Activated CD4-positive, alpha-beta T cell treated with anti-CD3 and anti-CD28 coated beads, Interleukin-2, amount 50 U/mL, for 4 hours (primary cell): Measurements from ENCODE around the gene FANK1.
"Not testable (repeated sequence)": the region's sequence is repeated elsewhere in the genome, so short reads cannot be mapped to it uniquely, and the experiment has no call there.

Experiments used
- DNase-seq, 2 experiments: peaks; one replicate each; pipeline ENCODE4 v3.0.0-alpha.2; 2020

Gene FANK1, protein sequence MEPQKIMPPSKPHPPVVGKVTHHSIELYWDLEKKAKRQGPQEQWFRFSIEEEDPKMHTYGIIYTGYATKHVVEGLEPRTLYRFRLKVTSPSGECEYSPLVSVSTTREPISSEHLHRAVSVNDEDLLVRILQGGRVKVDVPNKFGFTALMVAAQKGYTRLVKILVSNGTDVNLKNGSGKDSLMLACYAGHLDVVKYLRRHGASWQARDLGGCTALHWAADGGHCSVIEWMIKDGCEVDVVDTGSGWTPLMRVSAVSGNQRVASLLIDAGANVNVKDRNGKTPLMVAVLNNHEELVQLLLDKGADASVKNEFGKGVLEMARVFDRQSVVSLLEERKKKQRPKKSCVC

DNA sequence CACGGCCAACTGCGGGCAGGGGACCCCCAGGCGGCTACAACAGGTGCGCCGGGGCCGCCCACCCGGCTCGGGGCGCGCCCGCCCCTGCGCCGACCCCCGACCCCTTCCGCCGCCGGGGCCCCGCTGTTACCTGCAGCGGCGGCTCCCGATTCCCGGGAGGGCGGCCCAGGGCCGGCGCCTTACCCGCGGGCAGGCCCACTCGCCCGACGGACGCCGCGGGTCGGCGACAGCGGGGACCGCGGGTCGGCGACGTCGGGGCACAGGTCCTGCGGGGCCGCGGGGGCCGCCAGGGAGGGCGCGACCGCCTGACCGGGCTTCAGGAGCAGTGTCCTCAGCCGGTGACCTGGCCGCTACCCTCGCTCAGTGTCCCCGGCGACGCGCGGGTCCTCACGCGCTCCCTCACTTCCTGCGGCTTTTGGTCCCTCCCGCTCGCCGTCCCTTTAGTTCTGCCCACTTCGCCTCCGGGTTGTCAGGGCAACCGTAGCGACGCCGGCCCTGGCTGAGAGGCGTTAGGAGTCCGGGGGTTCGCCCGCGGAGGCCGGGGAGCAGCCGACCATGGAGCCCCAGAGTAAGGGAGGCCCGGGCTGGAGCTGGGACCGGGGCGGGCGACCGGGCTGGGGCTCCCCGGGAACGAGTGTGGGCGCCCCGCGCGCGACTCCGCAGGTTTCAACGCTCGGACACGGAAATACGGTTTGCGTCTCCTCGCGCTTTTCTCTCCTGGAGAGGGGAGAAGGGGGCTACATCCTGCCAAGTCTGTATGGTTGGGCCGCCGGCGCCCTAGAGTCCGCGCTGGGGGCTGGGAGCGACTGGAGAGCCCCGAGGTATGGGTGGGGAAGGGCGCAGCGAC, at the start of gene FANK1:
Gene FANK1, plus strand, starts transcription at position 477 of the 847 bp plus-strand sequence. Its CDS starts 79 bp downstream, at position 556.
- DNase-seq, result peak; percentile 74 to 77

DNA sequence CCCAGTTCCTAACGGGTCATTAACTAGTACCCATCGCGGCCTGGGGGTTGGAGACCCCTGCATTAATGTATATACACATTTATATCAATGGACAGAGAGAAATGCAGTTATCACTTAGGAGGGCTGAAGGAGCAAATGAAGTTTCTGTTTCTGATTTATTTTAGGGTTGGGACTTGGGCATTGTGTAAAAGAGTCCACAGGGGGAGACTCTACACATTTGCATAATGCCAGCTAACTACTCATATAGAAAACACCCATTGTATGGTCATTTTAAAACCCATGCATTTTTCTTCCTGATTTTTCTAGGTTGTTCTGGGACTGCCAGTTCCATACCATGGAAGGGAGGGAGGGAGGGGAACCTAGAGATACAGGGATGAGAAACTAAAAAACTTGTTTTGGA, 49.5 kb upstream of the FANK1 start:
- no peak for DNase-seq

DNA sequence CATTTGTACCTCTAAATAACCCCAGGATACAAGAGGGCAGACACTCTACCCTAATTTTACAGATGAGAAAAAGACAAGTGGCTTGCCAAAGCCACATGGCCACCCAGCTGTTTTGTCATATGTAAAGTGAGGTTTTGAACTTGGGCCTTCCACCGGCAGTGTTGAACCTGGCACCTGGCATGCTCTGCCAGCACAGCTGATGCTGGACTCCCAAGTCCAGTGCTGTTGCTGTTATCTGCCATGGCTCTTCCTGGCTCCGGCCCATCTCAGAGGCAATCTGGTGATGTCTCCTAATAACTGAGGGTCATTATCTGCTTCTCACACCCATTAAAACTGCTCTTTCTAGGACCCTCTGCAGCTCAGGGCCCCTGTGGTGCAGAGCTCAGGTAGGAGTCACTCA, 48.0 kb upstream of the FANK1 start:
- DNase-seq, result no peak

DNA sequence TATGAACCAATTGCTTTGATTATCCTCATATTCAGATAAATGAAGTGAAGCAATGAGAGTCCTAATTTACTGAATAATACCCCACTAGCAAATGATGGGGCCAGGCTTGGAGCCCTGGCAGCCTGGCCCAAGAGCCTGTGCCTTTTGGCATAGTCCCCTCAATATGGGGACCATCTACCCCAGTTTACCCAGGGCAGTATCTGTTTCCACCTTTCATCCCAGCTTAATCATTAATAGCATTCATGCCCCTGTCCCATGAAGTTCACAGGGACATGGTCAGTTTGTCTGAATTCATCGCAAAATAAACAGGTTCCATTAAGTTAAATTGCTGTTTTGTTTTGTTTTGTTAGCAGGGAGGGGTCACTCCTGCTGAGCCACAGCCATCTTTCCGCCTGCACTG, 47.5 kb upstream of the FANK1 start:
- DNase-seq, result no peak

DNA sequence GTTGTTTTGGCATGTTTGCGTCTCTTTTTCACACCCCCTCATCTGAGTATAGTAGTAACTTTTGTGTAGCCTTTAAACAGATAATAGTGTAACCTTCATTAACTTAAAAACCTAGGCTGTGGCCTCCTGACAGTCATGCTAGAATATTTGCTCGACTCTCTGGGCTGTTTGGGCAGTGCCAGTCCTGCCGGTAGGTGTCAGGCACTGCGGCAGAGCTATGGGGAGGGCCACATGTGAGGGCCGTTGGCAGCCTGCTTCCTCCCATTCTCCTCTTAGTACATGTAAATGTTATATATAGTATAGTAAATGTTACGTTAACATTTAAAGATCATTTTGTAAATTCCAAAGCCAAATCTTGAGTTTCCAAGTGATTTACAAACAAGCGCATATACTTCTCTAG, 46.9 kb upstream of the FANK1 start:
- no peak for DNase-seq

DNA sequence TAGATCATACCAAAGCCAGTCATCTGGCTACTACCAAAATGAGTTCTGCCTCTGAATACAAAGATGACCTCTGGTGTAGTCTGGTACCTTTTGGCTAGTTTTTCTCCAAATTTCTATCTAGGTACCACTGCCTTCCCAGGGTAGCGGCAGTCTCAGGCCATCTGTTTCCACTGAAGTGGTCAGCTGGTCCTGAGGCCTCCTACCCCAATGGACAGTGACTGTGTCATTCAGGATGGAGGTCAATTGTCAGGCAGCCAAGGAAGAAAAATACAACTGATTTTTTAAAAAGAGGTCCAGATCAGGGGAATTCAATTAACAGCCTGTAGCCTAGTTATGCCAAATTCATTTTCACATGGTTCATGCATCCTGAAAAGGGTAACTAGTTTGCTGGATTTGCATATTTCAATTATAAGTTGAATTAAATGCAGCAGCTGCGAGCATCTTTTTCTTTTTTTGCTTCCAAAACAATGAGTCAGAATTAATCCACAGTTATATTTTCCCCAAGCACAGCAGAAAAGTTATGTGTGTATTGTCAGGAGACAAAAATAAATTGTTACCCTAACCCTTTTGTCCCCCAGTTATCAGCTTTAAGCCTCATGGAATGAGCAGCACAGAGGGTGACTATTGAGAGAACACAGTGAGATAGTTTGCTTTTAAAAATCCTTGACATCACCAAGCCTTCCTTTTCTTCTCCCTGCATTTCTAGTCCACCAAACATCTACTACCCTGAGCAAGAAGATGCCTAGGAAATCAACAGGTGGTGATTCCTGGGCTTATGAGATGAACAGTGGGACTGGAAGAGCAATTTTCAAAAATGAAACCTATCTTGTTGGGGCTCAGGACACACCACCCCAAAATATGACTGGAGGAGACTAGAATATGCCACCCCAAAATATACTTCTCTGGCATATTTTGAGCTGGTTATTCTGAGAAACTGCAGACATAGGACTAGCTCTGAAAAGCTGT, 45.3 kb upstream of the FANK1 start:
- no peak for DNase-seq

DNA sequence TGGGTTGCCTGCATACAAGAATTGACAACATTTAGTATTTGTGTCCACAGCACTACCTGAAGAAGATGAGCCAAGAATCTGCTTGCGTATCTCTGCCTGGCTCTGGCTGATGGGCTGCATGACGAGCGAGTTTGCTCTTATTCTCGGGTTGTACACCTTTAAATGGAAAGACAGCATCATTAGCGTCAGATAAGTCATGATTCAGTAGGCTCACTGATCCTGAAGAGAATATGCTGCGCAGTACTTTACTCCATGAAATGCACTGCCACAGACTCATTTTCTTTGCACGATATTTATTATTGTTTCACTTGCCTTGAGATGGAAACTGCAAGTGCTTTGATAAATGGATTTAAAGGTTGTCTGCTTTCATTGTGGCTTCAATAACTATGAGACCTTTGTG, 43.9 kb upstream of the FANK1 start:
- no peak for DNase-seq

DNA sequence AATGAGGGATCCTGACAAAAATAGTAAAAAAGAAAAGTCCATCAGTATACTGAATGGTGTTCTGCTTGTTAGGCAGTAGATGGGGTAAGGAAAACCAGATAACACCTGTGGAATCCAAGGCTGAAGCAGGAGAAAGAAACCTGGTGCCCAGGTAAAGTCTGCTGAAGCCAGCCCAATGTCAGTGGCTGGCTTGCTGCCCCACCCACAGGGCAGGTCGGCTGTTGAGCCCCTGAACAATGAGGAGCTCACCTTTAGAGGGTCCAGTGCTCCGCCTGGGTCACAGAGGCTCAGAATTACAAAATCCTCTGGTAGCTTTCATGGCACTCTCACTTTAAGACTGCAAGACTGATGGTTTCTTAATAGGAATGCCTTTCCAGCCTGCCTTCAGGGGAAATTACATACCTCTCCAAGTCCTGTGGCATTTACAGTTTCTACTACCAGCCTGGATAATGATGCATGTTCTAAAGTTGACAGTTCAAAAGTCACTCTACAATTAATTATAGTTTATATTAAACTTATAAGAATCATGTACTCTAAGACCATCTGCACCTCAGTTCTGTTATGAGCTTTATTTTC, 39.1 kb upstream of the FANK1 start:
- no peak for DNase-seq

DNA sequence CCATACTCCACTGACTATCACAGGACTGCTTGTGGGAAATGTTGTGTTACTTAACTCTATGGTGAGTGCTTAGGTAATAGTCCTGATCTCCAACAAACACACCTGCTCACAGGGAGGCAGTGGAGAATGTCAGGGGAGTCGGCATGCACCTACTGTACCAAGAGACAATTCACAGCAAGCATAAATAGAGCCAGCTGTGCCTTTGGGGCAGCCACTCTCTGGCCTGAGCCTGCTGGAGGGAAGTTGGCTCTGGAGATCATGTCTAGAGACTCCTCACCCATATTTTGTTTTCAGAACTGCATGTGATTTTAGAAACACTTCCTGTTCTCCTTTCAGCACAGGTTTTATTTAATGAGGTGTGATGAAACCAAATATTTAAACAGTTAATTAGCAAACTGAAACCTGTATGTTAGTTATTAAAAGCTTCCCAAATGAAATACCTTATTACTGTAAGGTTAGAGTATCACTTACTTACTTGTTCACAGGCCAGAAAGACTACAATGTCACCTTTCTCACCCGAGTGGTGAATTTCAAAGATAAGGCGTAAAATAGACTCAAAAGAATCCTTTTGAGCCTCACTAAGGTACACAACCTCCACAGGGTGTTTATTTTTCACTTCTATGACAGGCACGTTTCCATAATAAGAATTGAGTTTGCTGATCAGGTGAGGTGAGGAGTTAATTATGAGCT, 37.1 kb upstream of the FANK1 start:
- DNase-seq, result no peak

DNA sequence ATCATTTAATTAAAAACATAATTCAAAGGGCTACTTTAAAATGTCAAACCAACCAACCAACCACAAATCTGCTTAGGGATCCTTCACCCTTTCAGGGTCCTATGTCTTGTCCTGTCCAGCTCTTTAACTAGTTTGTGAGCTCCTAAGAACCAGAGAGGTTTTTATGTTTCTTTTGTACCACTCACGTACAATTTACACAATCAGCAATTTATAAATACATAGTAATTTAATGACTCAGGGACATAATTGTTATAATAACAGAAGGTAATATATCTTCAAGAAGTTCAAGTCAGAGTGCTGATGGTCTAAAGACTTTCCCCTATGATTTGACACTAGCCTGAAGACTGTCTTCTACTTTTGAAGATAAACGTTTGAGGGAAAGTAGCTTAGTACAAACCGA, 31.2 kb upstream of the FANK1 start:
- no peak for DNase-seq

DNA sequence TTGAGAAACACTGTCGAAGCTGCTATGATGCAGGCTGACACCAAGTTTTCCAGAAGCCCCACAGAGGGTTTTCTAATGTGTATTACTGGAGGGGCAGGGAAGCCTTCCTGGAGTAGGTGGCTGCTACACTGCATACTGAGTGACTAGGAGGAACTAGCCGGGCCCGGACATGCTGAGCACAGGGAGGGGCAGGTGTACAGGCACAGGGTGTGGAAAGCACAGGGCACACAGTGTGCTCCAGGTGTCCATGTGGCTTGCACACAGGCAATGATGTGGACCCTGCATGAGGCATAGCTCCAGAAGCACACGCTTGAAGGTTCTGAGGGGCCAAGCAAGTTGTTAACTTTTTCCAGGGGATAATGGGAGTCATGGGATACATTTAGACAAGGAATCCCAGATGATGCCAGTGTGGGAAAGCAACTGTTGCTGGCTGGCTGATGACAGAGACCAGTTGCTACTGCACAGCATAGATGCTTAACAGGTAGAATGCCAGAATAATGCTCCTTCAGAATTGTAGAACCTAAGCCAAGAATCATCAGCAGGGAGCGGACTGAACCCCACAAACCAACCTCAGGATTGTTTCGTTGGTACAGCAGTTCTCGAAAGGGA, 29.8 kb upstream of the FANK1 start:
- no peak for DNase-seq

DNA sequence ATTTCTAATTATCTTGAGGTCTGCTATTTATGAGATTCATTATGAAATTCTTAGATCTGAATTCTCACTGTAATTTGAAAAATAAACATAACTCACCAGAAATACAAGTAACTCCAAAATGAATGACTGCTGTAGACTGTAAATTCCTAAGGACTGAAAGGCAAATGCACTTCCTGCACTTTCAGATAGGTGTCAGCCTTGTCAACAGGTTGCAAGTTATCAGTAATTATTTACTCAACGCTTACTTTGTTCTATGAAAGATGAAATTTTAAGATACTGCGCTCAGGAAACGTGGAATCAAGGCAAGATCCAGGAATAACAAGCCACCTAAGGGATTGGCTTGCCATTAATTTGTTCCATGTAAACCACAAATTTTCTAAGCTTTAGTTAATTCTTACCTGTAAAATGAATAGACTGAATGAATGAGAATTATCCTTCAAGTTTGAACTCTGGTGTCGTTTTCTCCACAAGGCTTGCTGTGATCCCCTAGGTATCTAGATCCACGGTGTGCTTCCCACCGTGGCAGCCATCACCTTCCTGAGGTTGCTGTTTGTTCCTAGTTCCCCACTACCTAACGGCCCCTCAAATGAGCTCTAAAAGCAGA, 27.9 kb upstream of the FANK1 start:
- peak in 1 of 2 experiments; percentile 14 for DNase-seq

DNA sequence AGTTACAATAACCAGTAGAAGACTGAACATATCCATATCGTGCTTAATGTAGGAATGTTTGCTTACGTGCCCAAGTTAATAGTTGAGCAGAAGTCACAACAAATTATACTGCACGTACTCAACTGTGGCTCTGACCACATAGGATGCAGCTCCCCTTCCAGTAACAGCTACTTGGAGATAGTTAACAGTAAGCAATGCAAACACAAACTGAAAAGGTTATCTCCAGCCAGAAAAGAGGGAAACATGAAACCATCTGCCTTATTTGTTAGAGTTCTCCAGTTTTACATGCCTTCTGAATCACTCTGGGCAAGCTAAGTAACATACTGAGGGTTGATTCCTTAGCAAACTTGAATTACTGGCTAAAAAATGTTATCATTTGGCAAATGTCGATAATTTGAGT, 25.0 kb upstream of the FANK1 start:
- no peak for DNase-seq

DNA sequence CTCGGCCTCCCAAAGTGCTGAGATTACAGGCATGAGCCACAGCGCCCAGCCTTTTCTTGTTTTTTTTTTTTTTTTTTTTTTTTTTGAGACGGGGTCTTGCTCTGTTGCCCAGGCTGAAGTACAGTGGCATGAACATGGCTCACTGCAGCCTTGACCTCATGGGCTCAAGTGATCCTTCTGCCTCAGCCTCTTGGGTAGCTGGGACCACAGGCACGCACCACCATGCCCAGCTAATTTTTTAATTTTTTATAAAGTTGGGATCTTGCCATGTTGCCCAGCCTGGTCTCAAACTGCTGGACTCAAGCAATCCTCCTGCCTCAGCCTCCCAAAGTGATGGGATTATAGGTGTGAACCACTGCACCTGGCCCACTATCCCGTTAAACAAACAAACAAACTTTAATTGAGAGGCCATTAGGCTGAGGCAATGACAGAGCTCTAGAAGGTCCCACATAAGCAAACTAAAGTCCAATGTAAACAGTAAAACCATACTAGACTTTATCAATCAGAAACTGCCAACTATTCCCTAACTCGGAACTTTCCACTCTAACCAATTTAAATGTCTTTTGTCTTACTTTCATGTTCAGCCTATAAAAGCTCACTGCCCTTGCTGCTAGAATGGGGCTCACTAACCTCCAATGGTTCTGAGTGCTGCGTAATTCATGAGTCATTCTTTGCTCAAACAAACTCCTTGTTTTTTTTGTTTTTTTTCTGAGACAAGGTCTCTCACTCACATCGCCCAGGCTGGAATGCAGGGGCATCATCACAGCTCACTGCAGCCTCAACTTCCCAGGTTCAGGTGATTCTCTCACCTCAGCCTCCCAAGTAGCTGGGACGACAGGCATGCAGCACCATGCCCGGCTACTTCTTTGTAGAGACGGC, 17.2 kb upstream of the FANK1 start:
- no peak for DNase-seq

DNA sequence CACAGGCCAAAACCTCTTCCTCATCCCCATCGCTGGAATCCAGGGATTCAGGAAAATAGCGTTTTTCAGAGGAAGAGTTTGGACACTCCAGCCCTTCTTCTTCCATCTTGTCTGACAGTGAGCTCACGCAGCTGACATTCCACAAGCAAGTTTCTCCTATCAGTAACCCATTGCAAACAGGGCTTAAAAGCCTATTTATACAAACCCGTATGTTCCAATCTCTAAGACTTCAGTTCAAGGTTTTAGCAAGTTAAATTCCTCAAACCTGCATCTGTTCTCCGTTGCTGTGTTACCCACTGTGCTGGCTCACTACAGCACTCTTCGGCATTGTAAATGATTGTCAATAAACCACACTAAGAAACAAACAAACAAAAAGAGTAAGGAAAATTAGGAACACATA, 15.6 kb upstream of the FANK1 start:
- DNase-seq, result no peak

DNA sequence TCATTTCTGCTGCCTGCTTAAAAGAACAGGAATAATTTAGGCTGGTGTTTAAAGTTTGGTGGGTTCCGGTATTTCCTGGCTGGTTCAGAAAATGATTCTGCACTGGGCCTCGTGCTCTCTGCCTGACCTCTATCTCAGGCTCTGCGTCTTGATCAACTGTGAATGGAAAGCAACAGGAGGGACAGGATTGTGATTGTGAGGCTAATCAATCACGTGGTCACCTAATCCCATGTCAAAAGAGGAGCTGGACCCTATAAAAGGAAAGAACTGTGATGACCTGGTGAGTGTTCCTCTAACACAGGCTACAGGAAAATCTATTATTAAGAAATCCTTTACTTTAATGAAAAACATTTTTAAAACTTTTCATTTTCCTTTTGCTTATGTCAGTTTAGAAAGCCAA, 15.2 kb upstream of the FANK1 start, which contains the start of gene DHX32:
Gene DHX32, minus strand, starts transcription at position 101 of the 400 bp plus-strand sequence. CDS start 468 bp downstream, outside the sequence.
- DNase-seq, result no peak

DNA sequence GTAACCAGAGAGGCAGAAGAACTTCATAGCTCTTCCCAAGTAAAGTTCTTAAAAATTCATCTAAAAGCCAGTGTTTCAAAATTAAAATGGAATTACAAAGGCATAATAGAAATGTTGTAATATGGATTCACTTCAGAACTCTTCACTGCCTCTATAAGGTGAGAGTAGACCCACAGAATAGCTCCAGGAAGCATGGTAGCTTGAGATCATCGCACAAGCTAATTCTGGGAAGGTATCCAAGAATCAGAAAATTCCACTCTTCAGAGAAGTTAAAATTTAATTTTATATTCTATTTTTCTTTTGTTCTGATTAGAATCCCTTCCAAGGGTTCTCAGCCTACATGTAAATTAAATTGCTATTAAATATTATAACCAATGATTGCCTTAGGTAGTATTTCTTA, 13.8 kb upstream of the FANK1 start:
- no peak for DNase-seq

DNA sequence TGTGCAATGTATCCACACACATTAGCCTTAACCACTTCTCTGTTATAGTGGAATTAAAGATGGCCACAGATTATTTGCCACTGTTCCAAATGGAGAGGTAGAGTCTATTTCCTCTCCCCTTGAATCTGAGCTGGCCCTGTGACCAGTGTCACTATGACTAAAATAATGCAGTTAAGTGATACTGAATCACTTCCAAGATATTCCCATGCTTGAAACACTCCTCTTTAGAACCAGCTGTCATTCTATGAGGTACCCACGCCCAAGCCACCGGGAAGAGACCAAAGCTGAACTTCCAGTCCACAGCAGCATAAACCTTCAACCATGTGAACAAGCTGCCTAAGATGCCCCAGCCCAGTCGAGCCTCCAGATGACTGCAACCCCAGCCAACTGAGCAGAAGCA, 13.2 kb upstream of the FANK1 start:
- no peak for DNase-seq

DNA sequence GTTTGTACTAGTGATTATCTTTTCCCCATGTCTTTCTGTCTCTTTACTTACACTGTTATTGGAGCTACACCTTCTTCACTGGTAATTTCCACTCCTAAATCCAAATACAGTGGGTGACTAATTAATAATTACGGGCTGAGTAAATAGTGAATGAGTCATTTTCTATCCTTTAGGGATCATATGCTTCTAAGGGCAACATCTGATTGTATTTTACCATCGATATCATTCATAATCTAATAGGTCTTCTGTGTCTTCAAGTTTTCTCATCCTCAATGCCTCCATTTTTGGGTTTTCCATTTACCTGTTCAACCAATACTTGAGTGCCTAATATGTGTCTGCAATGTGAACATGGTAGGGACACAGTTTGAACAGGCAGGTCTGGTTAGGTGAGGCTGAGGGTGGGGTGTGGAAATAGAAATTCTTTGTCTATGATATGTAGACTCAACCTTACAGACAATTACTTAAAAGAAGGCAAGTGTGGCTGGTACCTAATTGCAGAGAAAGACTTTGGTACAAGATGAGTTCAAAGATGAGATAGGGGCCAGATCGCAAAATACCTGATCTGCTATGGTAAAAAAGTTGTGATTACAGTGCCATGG, 9.4 kb upstream of the FANK1 start:
- DNase-seq, result no peak

DNA sequence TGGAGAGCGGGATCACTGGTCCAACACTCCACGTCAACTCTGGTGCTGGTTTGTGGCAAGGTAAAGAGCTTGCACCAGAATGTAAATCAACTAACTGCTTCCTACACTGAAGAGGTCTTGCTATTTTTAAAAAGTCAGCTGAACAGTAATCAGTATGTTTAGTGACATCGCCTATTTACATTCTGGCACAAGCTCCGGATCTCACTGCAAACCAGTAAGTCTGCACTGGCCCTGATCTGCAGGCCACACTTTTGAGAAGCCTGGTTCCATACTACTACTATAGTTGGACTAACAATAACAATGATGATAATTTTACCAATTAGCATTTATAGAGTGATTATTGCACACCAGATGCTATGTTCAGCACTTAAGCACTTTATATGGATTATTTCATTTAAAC, 6.9 kb upstream of the FANK1 start:
- not testable (repeated sequence) for DNase-seq
